Activated T-cell treated with anti-CD3 and anti-CD28 coated beads, Interleukin-2, amount 50 U/mL, for 4 hours (primary cell): ENCODE results near the gene KIF13A. TPM values are rescaled to one million over a fixed set of nuclear protein-coding genes. Genes with fewer than 3 reads are reported as not detected.

Source experiments
- ATAC-seq, 2 donors: fragments of 200-7000 bp; cut with Tn5 transposase; one replicate each; pipeline ENCODE4 v1.10.0; 2021
- DNase-seq: peaks from one replicate; pipeline ENCODE4 v3.0.0-alpha.2; 2020
- H3K27me3 Mint-ChIP-seq: one replicate; pipeline ENCODE4 v1.8.0; 2021; ENCODE audit warnings: low read depth, mixed read lengths
- H3K36me3 Mint-ChIP-seq: one replicate; pipeline ENCODE4 v1.8.0; 2022; ENCODE audit warnings: mixed read lengths; ENCODE audit not compliant: insufficient read depth
- H3K4me1 Mint-ChIP-seq: one replicate; pipeline ENCODE4 v1.8.0; 2021; ENCODE audit warnings: low read depth, mixed read lengths
- H3K4me3 Mint-ChIP-seq: one replicate; pipeline ENCODE4 v1.8.0; 2021; ENCODE audit warnings: mild to moderate bottlenecking, moderate library complexity, mixed read lengths
- H3K9me3 Mint-ChIP-seq: one replicate; pipeline ENCODE4 v1.8.0; 2021; ENCODE audit warnings: mixed read lengths
- total RNA-seq, 3 donors: library from RNA; stranded (reverse); gene quantifications; one replicate each; pipeline ENCODE4 v1.2.1, GENCODE V29; 2021

KIF13A gene
- total RNA-seq, 3 donors from 2014 or later, result 0.29 to 0.63 (median 0.43) TPM

DNA sequence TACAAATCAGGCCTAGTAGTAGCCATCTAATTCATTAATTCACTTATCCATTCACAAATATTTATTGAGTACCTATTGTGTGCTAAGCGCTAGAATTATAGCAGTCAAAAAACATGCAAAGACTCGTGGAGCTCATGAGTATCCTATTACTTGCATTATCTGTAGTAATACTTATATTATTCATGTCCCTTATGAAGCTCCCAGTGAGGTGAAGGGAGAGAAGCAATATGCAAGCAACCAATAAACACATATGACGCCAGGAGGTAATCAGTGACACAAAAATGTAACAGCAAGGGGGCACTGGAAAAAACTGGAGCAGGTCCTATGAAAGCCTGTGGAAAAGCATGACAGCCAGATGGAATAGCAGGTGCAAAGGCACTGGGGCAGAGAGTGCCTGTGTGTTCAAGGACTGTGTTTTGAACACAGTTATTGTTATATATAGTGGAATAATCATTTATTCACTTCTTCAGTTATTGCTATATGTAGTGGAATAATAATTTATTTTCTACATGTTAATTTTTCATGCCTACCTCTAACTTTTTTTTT, 109.5 kb downstream of the KIF13A start:
- H3K4me1 Mint-ChIP-seq, result no peaks in the 10 kb centered on the region
- no peak overlapping the region for H3K4me3 Mint-ChIP-seq
- no peak for ATAC-seq
- DNase-seq, result no peak
- no peaks in the 10 kb centered on the region for H3K9me3 Mint-ChIP-seq
- no peaks in the 10 kb centered on the region for H3K36me3 Mint-ChIP-seq
- peaks cover 6% of the 10 kb centered on the region for H3K27me3 Mint-ChIP-seq

- no peaks in the 10 kb centered on the region for H3K4me1 Mint-ChIP-seq
- no peak for ATAC-seq
- DNase-seq, result no peak
- no peak overlapping the region for H3K4me3 Mint-ChIP-seq
- no peaks in the 10 kb centered on the region for H3K9me3 Mint-ChIP-seq
- no peaks in the 10 kb centered on the region for H3K36me3 Mint-ChIP-seq
- peaks cover 6% of the 10 kb centered on the region for H3K27me3 Mint-ChIP-seq
These were observed 110.1 kb downstream of the KIF13A start for GRCh38 chr6:17877196-17877894.

- H3K4me3 Mint-ChIP-seq, result no peak overlapping the region
- ATAC-seq (no peak), DNase-seq (no peak)
- no peaks in the 10 kb centered on the region for H3K9me3 Mint-ChIP-seq
- H3K27me3 Mint-ChIP-seq, result peaks cover 10% of the 10 kb centered on the region
- no peaks in the 10 kb centered on the region for H3K4me1 Mint-ChIP-seq
- no peaks in the 10 kb centered on the region for H3K36me3 Mint-ChIP-seq
These were observed 112.7 kb downstream of the KIF13A start for GRCh38 chr6:17874753-17875152.

- ATAC-seq (no peak), DNase-seq (no peak)
- no peaks in the 10 kb centered on the region for H3K4me1 Mint-ChIP-seq
- H3K4me3 Mint-ChIP-seq, result no peak overlapping the region
- H3K27me3 Mint-ChIP-seq, result peaks cover 10% of the 10 kb centered on the region
- H3K9me3 Mint-ChIP-seq, result no peaks in the 10 kb centered on the region
- no peaks in the 10 kb centered on the region for H3K36me3 Mint-ChIP-seq
These were observed 114.5 kb downstream of the KIF13A start for GRCh38 chr6:17872908-17873307.

- Mint-ChIP-seq H3K4me1 (no peaks in the 10 kb centered on the region), H3K36me3 (no peaks in the 10 kb centered on the region), H3K4me3 (no peak overlapping the region), H3K27me3 (peaks cover 10% of the 10 kb centered on the region), H3K9me3 (no peaks in the 10 kb centered on the region)
- no peak for DNase-seq
- no peak for ATAC-seq
These were observed 115.6 kb downstream of the KIF13A start for GRCh38 chr6:17871836-17872235.

DNA sequence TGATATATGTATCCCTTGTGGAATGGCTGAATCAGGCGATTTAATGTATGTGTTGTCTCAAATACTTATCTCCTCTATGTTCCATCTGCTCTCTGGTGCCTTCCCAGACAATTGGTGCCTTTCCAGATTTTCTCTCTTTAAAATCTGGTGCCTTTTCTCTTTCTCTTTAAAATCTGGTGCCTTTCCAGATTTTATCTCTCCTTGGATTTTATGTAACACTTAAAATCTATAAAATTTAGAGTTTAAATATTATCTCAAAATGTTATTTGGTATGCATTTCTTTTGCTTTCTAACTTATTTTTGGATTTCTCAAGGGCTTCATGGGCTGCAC, 116.3 kb downstream of the KIF13A start:
- Mint-ChIP-seq H3K27me3 (peaks cover 10% of the 10 kb centered on the region), H3K36me3 (no peaks in the 10 kb centered on the region), H3K4me3 (no peak overlapping the region), H3K4me1 (no peaks in the 10 kb centered on the region), H3K9me3 (no peaks in the 10 kb centered on the region)
- ATAC-seq, result no peak
- DNase-seq, result no peak

- Mint-ChIP-seq H3K4me3 (no peak overlapping the region), H3K9me3 (no peaks in the 10 kb centered on the region), H3K36me3 (no peaks in the 10 kb centered on the region), H3K4me1 (no peaks in the 10 kb centered on the region), H3K27me3 (peaks cover 14% of the 10 kb centered on the region)
- ATAC-seq, result no peak
- no peak for DNase-seq
These were observed 116.9 kb downstream of the KIF13A start for GRCh38 chr6:17870300-17871188.

GRCh38 chr6:17869753-17870050, 117.7 kb downstream of the KIF13A start:
- Mint-ChIP-seq H3K4me3 (no peak overlapping the region), H3K36me3 (no peaks in the 10 kb centered on the region), H3K27me3 (peaks cover 15% of the 10 kb centered on the region), H3K4me1 (no peaks in the 10 kb centered on the region), H3K9me3 (no peaks in the 10 kb centered on the region)
- ATAC-seq, result no peak
- no peak for DNase-seq

GRCh38 chr6:17869010-17869752, 118.3 kb downstream of the KIF13A start:
- H3K4me3 Mint-ChIP-seq, result no peak overlapping the region
- peaks cover 15% of the 10 kb centered on the region for H3K27me3 Mint-ChIP-seq
- H3K4me1 Mint-ChIP-seq, result no peaks in the 10 kb centered on the region
- ATAC-seq, result no peak
- DNase-seq, result no peak
- no peaks in the 10 kb centered on the region for H3K9me3 Mint-ChIP-seq
- H3K36me3 Mint-ChIP-seq, result no peaks in the 10 kb centered on the region

- Mint-ChIP-seq H3K27me3 (peaks cover 13% of the 10 kb centered on the region), H3K4me3 (no peak overlapping the region), H3K9me3 (no peaks in the 10 kb centered on the region), H3K36me3 (no peaks in the 10 kb centered on the region), H3K4me1 (no peaks in the 10 kb centered on the region)
- DNase-seq (no peak), ATAC-seq (no peak)
These were observed 119.6 kb downstream of the KIF13A start for GRCh38 chr6:17867880-17868279.

- Mint-ChIP-seq H3K9me3 (no peaks in the 10 kb centered on the region), H3K27me3 (peaks cover 13% of the 10 kb centered on the region), H3K36me3 (no peaks in the 10 kb centered on the region), H3K4me3 (no peak overlapping the region), H3K4me1 (no peaks in the 10 kb centered on the region)
- no peak for DNase-seq
- ATAC-seq, result no peak
These were observed 120.5 kb downstream of the KIF13A start for GRCh38 chr6:17866876-17867444.

GRCh38 chr6:17865798-17866725, 121.4 kb downstream of the KIF13A start:
- ATAC-seq (no peak), DNase-seq (no peak)
- Mint-ChIP-seq H3K4me3 (no peak overlapping the region), H3K4me1 (no peaks in the 10 kb centered on the region), H3K27me3 (peaks cover 9% of the 10 kb centered on the region), H3K9me3 (no peaks in the 10 kb centered on the region), H3K36me3 (no peaks in the 10 kb centered on the region)

DNA sequence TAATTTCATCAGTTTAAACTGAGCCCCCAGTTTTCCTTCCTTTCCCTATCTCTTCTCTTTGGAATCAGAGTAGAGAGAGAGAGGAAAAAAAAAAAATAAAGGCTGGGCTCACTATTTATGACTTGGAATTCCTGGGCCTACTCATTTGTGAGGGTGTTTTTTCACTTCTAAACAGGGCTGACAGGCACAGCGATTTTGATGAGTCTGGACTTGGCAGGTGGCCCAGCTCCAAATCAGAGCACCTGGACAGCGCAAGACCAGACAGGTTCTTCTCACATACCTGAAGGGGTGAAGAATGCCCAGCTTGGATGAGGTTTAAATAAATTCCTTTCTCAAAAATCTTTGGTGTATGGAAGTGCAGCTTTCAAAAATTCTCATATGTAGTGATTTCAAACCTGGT, 122.2 kb downstream of the KIF13A start:
- no peak overlapping the region for H3K4me3 Mint-ChIP-seq
- DNase-seq (no peak), ATAC-seq (no peak)
- no peaks in the 10 kb centered on the region for H3K36me3 Mint-ChIP-seq
- H3K27me3 Mint-ChIP-seq, result peaks cover 5% of the 10 kb centered on the region
- no peaks in the 10 kb centered on the region for H3K4me1 Mint-ChIP-seq
- no peaks in the 10 kb centered on the region for H3K9me3 Mint-ChIP-seq
